Transverse colon (tissue), 4 donors: Measurements from ENCODE around the gene TBK1. TPM values are rescaled to one million over a fixed set of nuclear protein-coding genes. Genes with fewer than 3 reads are reported as not detected.

Experiments
- DNase-seq: peaks from one replicate; pipeline ENCODE4 v3.0.0-alpha.2; 2019
- H3K27ac ChIP-seq, 4 donors: fragments of 200-600 bp; sonication (generic); 2 replicates each; pipeline ENCODE4 v1.5.1; 2016 to 2018; ENCODE audit warnings: inconsistent platforms in 4 of 4
- H3K27me3 ChIP-seq: fragments of 200-600 bp; sonication (generic); 2 replicates; pipeline ENCODE4 v1.5.1; 2017; ENCODE audit warnings: inconsistent platforms
- H3K36me3 ChIP-seq, 4 donors: fragments of 200-600 bp; sonication (generic); 2 replicates each; pipeline ENCODE4 v1.5.1; 2017 to 2019; ENCODE audit warnings: inconsistent platforms in 4 of 4
- H3K4me1 ChIP-seq, 4 donors: fragments of 200-600 bp; sonication (generic); 2 replicates each; pipeline ENCODE4 v1.5.1; 2017 to 2020; ENCODE audit warnings: inconsistent platforms in 4 of 4
- H3K4me3 ChIP-seq, 4 donors: fragments of 200-600 bp; sonication (generic); 1 replicate in 1 of 4; 2 replicates in 3 of 4; pipeline versions ENCODE4 v1.5.1 to v1.6.1; 2017 to 2019; ENCODE audit warnings: inconsistent platforms in 4 of 4
- H3K9me3 ChIP-seq, 2 donors: fragments of 200-600 bp; sonication (generic); 2 replicates each; pipeline ENCODE4 v1.5.1; 2017 to 2019; ENCODE audit warnings: inconsistent platforms in 2 of 2
- EP300 ChIP-seq: sonication (generic); formaldehyde crosslinking; IDR thresholded peaks from one replicate; pipeline ENCODE4 v1.6.1; 2017; ENCODE audit warnings: antibody characterized with exemption, low read depth
- POLR2A ChIP-seq: fragments of 450-650 bp; IDR thresholded peaks from one replicate; pipeline ENCODE4 v1.6.1; 2016; ENCODE audit warnings: antibody characterized with exemption, mild to moderate bottlenecking, moderate library complexity
- POLR2AphosphoS5 ChIP-seq, 3 donors: sonication (generic); formaldehyde crosslinking; IDR thresholded peaks; one replicate each; pipeline ENCODE4 v1.6.1; 2016; ENCODE audit warnings: antibody characterized with exemption in 3 of 3
- WGBS, 2 donors: methylation state at CpG; one replicate each; pipeline ENCODE4 v1.1.5; 2018; ENCODE audit warnings: low coverage in 1 of 2; 5-methylcytosine and 5-hydroxymethylcytosine counted together
- in situ Hi-C, 4 donors: fragments of 200-750 bp; cut with MboI; loops; one replicate each; pipeline versions ENCODE4 v1.15.0 to v1.15.1; 2017; ENCODE audit warnings: low sequenced_read_pairs in 3 of 4, low pct_ligation_motif_present in 1 of 4, low pct_unique_long_range_greater_than_20kb in 1 of 4
- intact Hi-C: fragments of 100-400 bp; cut with DNase I; formaldehyde crosslinking; loops from one replicate; pipeline ENCODE4 v1.15.1; 2023; ENCODE audit warnings: low total_unique reads
- total RNA-seq, 4 donors: library from RNA; depleted of rRNA; stranded (reverse); fragments of >200 nt; gene quantifications; one replicate each; pipeline ENCODE4 v1.1.0, GENCODE V29; 2016
- TF ChIP-seq, protein P1 (sequence below), 5 experiments: fragments of 200-600 bp in 3 of 5; fragments of 450-650 bp in 2 of 5; sonication (generic) in 3 of 5; IDR thresholded peaks; 1 replicate in 2 of 5; 2 replicates in 3 of 5; pipeline ENCODE4 v1.5.1; 2016 to 2017; ENCODE audit warnings: antibody characterized with exemption in 5 of 5, inconsistent platforms in 3 of 5, mild to moderate bottlenecking in 2 of 5, moderate library complexity in 1 of 5

Gene TBK1
- 10 to 100 TPM in 3 of 4 donors, 1 to 10 TPM in 1; 6.4 to 25.9 (median 17.1) TPM for total RNA-seq

GRCh38 chr12:64451687-64452558 is at the start of gene TBK1:
TBK1 (plus strand) TSS chr12:64452120; CDS start chr12:64455871, 3,751 bp downstream.
- in situ Hi-C loops = no loop called here
- intact Hi-C loops = loop anchor here (2.0 kb wide), 1 partner anchor 45 kb away; no protein-coding TSS in a partner anchor
- H3K4me3 ChIP-seq = peak within 1 kb of the TSS; percentile 79 to 99 (median 88)
- WGBS, 2 donors = 0% methylated on average over 51 of the region's 94 CpGs; no CpG with 5 or more reads in 1 of the 2 donors
- no peaks in the 10 kb centered on the region for H3K9me3 ChIP-seq
- peak; percentile 91 for DNase-seq
- peaks cover 0 to 10% (median 0%) of the 10 kb centered on the region in 4 donors for H3K36me3 ChIP-seq
- peaks cover 2 to 27% (median 11%) of the 10 kb centered on the region in 4 donors for H3K4me1 ChIP-seq
- H3K27me3 ChIP-seq = no peaks in the 10 kb centered on the region
- H3K27ac ChIP-seq = peak within 1 kb of the TSS; percentile 96 to 98 (median 96)
- TF ChIP-seq POLR2A (peak; percentile 63), POLR2AphosphoS5 (IDR thresholded peaks at IDR 0.05) (peak; percentile 80 to 85 (median 84)), EP300 (no peak)
- TF ChIP-seq, protein P1, sequence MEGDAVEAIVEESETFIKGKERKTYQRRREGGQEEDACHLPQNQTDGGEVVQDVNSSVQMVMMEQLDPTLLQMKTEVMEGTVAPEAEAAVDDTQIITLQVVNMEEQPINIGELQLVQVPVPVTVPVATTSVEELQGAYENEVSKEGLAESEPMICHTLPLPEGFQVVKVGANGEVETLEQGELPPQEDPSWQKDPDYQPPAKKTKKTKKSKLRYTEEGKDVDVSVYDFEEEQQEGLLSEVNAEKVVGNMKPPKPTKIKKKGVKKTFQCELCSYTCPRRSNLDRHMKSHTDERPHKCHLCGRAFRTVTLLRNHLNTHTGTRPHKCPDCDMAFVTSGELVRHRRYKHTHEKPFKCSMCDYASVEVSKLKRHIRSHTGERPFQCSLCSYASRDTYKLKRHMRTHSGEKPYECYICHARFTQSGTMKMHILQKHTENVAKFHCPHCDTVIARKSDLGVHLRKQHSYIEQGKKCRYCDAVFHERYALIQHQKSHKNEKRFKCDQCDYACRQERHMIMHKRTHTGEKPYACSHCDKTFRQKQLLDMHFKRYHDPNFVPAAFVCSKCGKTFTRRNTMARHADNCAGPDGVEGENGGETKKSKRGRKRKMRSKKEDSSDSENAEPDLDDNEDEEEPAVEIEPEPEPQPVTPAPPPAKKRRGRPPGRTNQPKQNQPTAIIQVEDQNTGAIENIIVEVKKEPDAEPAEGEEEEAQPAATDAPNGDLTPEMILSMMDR (IDR thresholded peaks at IDR 0.05) = peak in 1 of 5 experiments; percentile 24

- in situ Hi-C loops = loop anchor here in 1 of 4 donors (25.0 kb wide), 1 partner anchor 565 kb away; the partner anchor contains the start of gene SRGAP1
- H3K36me3 ChIP-seq = no peaks in the 10 kb centered on the region
- intact Hi-C loops = no loop called here
- DNase-seq = no peak
- WGBS, 2 donors = 90 to 92% methylated on average over 4 to 5 of the region's 5 CpGs
- no peaks in the 10 kb centered on the region for H3K27me3 ChIP-seq
- no peak overlapping the region for H3K4me3 ChIP-seq
- TF ChIP-seq POLR2A = no peak
- TF ChIP-seq, protein P1 (IDR thresholded peaks at IDR 0.05) = no peak
- no peak for TF ChIP-seq EP300
- TF ChIP-seq POLR2AphosphoS5 (IDR thresholded peaks at IDR 0.05) = no peak
- peaks cover 0 to 13% (median 9%) of the 10 kb centered on the region in 4 donors for H3K4me1 ChIP-seq
- no peaks in the 10 kb centered on the region for H3K9me3 ChIP-seq
- no peak overlapping the region for H3K27ac ChIP-seq
Observed at GRCh38 chr12:64402181-64402580, 49.7 kb upstream of the TBK1 start.

DNA sequence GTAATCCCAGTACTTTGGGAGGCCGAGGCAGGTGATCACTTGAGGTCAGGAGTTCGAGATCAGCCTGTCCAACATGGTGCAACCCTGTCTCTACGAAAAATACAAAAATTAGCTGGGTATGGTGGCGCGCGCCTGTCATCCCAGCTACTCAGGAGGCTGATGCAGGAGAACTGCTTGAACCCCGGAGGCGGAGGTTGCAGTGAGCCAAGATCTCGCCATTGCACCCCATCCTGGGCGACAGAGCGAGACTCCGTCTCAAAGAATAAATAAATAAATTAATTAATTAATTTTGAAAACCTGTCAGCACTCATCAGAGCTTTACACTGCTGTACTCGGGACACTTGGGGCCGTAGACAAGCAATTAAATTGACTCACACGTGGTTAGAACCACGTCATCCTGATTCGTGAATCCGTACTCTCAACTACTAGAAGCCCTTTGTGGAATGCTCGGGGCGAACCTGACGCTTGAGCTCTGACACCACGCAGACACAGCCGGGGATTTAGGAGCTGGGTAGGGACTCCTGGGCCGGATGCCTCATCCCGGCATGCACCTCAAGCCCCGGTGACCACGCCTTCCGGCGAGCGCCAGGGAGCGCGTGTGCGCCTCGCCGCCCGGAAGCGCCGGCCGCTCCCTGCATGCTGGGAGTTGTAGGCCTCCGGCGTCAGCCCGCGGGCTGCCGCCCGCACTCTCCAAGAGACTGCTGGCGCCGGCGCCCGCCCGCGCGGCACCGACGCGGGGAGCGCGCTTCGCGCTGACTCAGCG is 48.0 kb upstream of the TBK1 start, which contains the start of gene XPOT:
Gene XPOT (plus strand): TSS at position 686 of the 763 bp plus-strand sequence. CDS start 5,644 bp downstream, outside the sequence.
- in situ Hi-C loops (loop anchor here in 1 of 4 donors (25.0 kb wide), 1 partner anchor 567 kb away; the partner anchor contains the start of gene SRGAP1), intact Hi-C loops (no loop called here)
- no peaks in the 10 kb centered on the region for H3K9me3 ChIP-seq
- H3K36me3 ChIP-seq = no peaks in the 10 kb centered on the region
- H3K27ac ChIP-seq = peak within 1 kb of the TSS; percentile 94 to 100 (median 96)
- H3K27me3 ChIP-seq = no peaks in the 10 kb centered on the region
- peak within 1 kb of the TSS; percentile 57 to 92 (median 84) for H3K4me3 ChIP-seq
- peak; percentile 95 for DNase-seq
- TF ChIP-seq POLR2AphosphoS5 (IDR thresholded peaks at IDR 0.05) = peak in 1 of 3 donors; percentile 39
- TF ChIP-seq, protein P1 (IDR thresholded peaks at IDR 0.05) = no peak
- H3K4me1 ChIP-seq = peaks cover 0 to 13% (median 9%) of the 10 kb centered on the region in 4 donors
- WGBS, 2 donors = 15 to 77% methylated on average over 7 to 50 of the region's 60 CpGs
